ENCODE data around the gene FGFRL1.
"Not testable (repeated sequence)": the region's sequence is repeated elsewhere in the genome, so short reads cannot be mapped to it uniquely, and the experiment has no call there.

The FGFRL1 gene

DNA sequence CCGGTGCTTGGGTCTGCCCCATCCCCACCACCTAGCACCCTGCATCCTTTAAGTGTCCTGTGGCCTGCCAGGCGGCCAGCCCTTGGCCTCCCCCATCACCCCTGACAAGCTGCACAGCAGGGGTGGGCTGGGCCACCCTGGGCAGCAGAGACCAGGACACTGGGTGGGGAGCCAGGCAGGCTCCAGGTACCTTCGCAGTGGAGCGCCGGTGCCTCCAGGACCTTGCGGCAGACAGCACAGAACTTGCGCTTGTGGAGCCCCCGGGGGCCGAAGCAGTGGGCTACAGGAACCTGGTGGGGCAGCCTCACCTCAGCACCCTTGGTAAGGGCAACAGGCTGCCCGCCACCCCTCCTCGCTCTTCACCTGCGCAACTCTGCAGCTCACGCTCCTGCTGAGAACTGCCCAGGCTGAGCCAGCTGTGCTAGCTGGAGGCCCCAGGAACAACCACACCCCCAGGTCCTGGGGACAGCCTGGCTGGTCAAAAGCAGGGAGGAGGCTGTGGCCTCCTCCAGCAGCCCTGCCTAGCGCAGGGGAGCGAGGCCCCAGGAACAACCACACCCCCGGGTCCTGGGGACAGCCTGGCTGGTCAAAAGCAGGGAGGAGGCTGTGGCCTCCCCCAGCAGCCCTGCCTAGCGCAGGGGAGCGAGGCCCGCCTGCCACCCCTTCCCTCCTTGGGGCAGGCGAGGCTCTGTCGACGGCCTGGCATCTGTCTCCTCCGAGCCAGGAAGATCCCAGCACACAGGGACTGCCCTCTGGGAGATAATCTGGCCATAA is 42.6 kb upstream of the FGFRL1 start:
- peaks cover 15% of the 10 kb centered on the region for H3K4me1 ChIP-seq (ENCODE audit: control insufficient read depth, insufficient read depth, low read length)
- no peaks in the 10 kb centered on the region for H3K27me3 ChIP-seq (ENCODE audit: control insufficient read depth, insufficient read depth, low read length)
- no peaks in the 10 kb centered on the region for H3K9me3 ChIP-seq (replicated peaks; ENCODE audit: low read length)
- peaks cover 18% of the 10 kb centered on the region for H3K36me3 ChIP-seq (ENCODE audit: insufficient read depth, low read length)
- H3K4me3 ChIP-seq (ENCODE audit: low read length), result no peak overlapping the region
- no peak overlapping the region for H3K9ac ChIP-seq (ENCODE audit: low read depth, low read length)
- no peak overlapping the region for H3K4me2 ChIP-seq (ENCODE audit: low read length)

- Histone ChIP-seq H3K9ac (ENCODE audit: low read depth, low read length) (no peak overlapping the region), H3K4me1 (ENCODE audit: control insufficient read depth, insufficient read depth, low read length) (peaks cover 18% of the 10 kb centered on the region)
Measured at GRCh38 chr4:970046-970745, 41.2 kb upstream of the FGFRL1 start.

GRCh38 chr4:970854-971520 is 40.4 kb upstream of the FGFRL1 start:
- H3K9ac ChIP-seq (ENCODE audit: low read depth, low read length), result no peak overlapping the region
- peaks cover 3% of the 10 kb centered on the region for H3K36me3 ChIP-seq (ENCODE audit: insufficient read depth, low read length)
- no peaks in the 10 kb centered on the region for H3K27me3 ChIP-seq (ENCODE audit: control insufficient read depth, insufficient read depth, low read length)
- H3K9me3 ChIP-seq (replicated peaks; ENCODE audit: low read length), result no peaks in the 10 kb centered on the region
- H3K4me2 ChIP-seq (ENCODE audit: low read length), result no peak overlapping the region
- no peak overlapping the region for H3K4me3 ChIP-seq (ENCODE audit: low read length)
- peaks cover 18% of the 10 kb centered on the region for H3K4me1 ChIP-seq (ENCODE audit: control insufficient read depth, insufficient read depth, low read length)

More at GRCh38 chr4:970046-970745, 41.2 kb upstream of the FGFRL1 start:
- no peak overlapping the region for H3K4me3 ChIP-seq (ENCODE audit: low read length)
- peaks cover 9% of the 10 kb centered on the region for H3K36me3 ChIP-seq (ENCODE audit: insufficient read depth, low read length)
- no peak overlapping the region for H3K4me2 ChIP-seq (ENCODE audit: low read length)
- no peaks in the 10 kb centered on the region for H3K27me3 ChIP-seq (ENCODE audit: control insufficient read depth, insufficient read depth, low read length)
- no peaks in the 10 kb centered on the region for H3K9me3 ChIP-seq (replicated peaks; ENCODE audit: low read length)

GRCh38 chr4:971666-972500 is 39.5 kb upstream of the FGFRL1 start:
- H3K4me1 ChIP-seq (ENCODE audit: control insufficient read depth, insufficient read depth, low read length), result peaks cover 18% of the 10 kb centered on the region
- H3K9ac ChIP-seq (ENCODE audit: low read depth, low read length), result peak overlapping the region; percentile 83
- H3K4me2 ChIP-seq (ENCODE audit: low read length), result peak overlapping the region; percentile 99
- no peaks in the 10 kb centered on the region for H3K27me3 ChIP-seq (ENCODE audit: control insufficient read depth, insufficient read depth, low read length)
- H3K4me3 ChIP-seq (ENCODE audit: low read length), result peak overlapping the region; percentile 92
- H3K9me3 ChIP-seq (replicated peaks; ENCODE audit: low read length), result no peaks in the 10 kb centered on the region
- H3K36me3 ChIP-seq (ENCODE audit: insufficient read depth, low read length), result no peaks in the 10 kb centered on the region

- H3K9me3 ChIP-seq (replicated peaks; ENCODE audit: low read length), result no peaks in the 10 kb centered on the region
- peak overlapping the region; percentile 83 for H3K9ac ChIP-seq (ENCODE audit: low read depth, low read length)
- no peaks in the 10 kb centered on the region for H3K36me3 ChIP-seq (ENCODE audit: insufficient read depth, low read length)
- peak overlapping the region; percentile 99 for H3K4me2 ChIP-seq (ENCODE audit: low read length)
- H3K4me1 ChIP-seq (ENCODE audit: control insufficient read depth, insufficient read depth, low read length), result peaks cover 18% of the 10 kb centered on the region
- H3K27me3 ChIP-seq (ENCODE audit: control insufficient read depth, insufficient read depth, low read length), result no peaks in the 10 kb centered on the region
- H3K4me3 ChIP-seq (ENCODE audit: low read length), result peak overlapping the region; percentile 92
Measured at GRCh38 chr4:972651-973424, 38.6 kb upstream of the FGFRL1 start.

DNA sequence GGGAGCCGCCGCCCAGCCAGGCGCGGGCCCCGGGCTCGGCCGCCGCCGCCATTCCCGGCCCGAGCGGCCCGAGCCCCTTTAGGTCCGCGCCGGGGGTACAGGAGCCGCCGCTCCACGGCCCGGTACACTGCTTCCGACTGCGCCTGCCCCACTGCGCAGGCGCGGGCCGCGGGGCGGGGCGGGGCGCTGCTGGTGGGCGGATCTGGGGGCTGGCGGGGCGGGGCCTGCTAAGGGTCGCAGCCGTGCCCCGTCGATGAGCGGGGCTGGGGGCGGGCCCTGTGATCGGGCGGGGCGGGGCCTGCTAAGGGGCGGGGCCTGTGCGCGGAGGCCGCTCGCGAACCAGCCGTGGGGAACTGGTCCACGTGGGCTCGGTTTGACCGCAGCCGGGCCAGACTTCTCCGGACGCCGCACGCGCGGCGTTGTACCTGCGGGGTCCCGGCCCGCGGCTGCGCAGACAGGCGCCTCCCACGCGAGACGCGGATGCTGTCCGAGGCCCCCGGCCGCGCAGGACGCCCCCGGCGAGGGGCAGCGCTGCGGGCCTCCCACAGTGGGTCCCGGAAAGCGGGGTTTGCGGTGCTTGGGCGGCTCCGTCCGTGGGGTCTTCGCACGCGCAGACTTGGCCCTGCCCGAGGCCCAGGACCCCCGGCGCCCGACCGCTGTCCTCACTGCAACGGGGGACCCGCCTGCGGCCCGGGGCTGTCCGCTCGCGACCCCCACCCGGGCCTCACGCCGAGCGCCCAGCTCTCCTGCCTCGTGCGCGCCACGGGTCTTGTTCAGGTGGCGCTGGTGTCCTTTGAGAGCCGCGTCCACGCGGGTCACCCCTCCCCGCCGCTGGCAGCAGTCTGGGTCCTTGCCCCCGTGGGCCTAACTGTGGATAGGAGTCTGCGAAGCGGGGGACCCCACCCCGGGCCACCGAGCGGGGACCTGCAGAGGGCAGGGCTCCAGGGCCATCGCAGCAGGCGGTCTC is 37.7 kb upstream of the FGFRL1 start, which contains the start of gene DGKQ:
TSS of gene DGKQ (minus strand) at position 139 of the 967 bp plus-strand sequence. CDS start at position 52, 87 bp downstream.
- Histone ChIP-seq H3K4me3 (ENCODE audit: low read length) (peak within 1 kb of the TSS; percentile 92), H3K9me3 (replicated peaks; ENCODE audit: low read length) (no peaks in the 10 kb centered on the region), H3K27me3 (ENCODE audit: control insufficient read depth, insufficient read depth, low read length) (no peaks in the 10 kb centered on the region), H3K4me1 (ENCODE audit: control insufficient read depth, insufficient read depth, low read length) (peaks cover 18% of the 10 kb centered on the region), H3K9ac (ENCODE audit: low read depth, low read length) (peak within 1 kb of the TSS; percentile 83), H3K36me3 (ENCODE audit: insufficient read depth, low read length) (no peaks in the 10 kb centered on the region), H3K4me2 (ENCODE audit: low read length) (peak within 1 kb of the TSS; percentile 99)

- Histone ChIP-seq H3K9me3 (replicated peaks; ENCODE audit: low read length) (no peaks in the 10 kb centered on the region), H3K4me1 (ENCODE audit: control insufficient read depth, insufficient read depth, low read length) (peaks cover 27% of the 10 kb centered on the region), H3K4me3 (ENCODE audit: low read length) (no peak overlapping the region), H3K27me3 (ENCODE audit: control insufficient read depth, insufficient read depth, low read length) (no peaks in the 10 kb centered on the region), H3K9ac (ENCODE audit: low read depth, low read length) (no peak overlapping the region), H3K36me3 (ENCODE audit: insufficient read depth, low read length) (no peaks in the 10 kb centered on the region), H3K4me2 (ENCODE audit: low read length) (no peak overlapping the region)
Measured at GRCh38 chr4:974668-975067, 36.8 kb upstream of the FGFRL1 start.

GRCh38 chr4:976016-976415 is 35.4 kb upstream of the FGFRL1 start:
- not testable (repeated sequence) for H3K9me3 ChIP-seq (replicated peaks; ENCODE audit: low read length); H3K36me3 ChIP-seq (ENCODE audit: insufficient read depth, low read length); H3K27me3 ChIP-seq (ENCODE audit: control insufficient read depth, insufficient read depth, low read length); H3K4me2 ChIP-seq (ENCODE audit: low read length); H3K9ac ChIP-seq (ENCODE audit: low read depth, low read length); H3K4me3 ChIP-seq (ENCODE audit: low read length)
- peaks cover 27% of the 10 kb centered on the region for H3K4me1 ChIP-seq (ENCODE audit: control insufficient read depth, insufficient read depth, low read length)

DNA sequence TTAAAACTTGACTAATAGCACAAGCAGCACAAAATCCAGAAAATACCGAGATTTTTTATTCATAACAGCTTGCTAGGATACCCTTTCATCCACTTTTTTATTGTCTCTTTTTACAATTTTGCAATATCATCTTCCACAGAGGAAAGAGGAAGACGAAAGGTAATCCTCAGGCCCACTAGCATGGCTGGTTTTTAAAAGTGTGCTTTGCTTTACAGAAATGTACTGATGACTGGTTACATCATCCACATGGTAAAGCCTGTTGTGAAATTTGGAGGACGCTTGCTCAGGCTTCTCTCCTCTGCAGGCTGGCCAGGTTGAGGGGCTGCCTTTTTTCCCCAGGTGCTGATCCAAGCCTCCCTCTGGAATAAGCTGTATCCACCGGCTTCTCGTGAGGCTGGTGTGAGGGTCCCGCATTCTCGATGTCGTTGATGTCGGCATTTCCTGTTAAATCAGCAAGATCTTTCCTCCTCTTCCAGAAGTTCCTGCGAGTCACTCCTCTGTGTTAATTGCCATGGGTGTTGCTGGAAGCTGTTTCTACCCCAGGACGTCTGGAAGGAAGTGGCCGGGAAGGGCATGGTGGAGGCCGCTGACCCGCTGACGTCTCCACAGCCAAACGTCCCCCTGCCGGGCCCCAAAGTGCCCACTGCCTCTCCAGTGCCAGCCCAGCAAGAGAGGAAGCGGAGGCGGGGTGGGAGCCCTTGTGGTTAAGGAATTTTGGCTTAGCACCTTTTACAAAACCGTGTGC is 32.3 kb upstream of the FGFRL1 start:
- H3K36me3 ChIP-seq (ENCODE audit: insufficient read depth, low read length), result no peaks in the 10 kb centered on the region
- H3K9me3 ChIP-seq (replicated peaks; ENCODE audit: low read length), result no peaks in the 10 kb centered on the region
- H3K27me3 ChIP-seq (ENCODE audit: control insufficient read depth, insufficient read depth, low read length), result no peaks in the 10 kb centered on the region
- peak overlapping the region; percentile 34 for H3K4me2 ChIP-seq (ENCODE audit: low read length)
- H3K4me1 ChIP-seq (ENCODE audit: control insufficient read depth, insufficient read depth, low read length), result peaks cover 9% of the 10 kb centered on the region
- no peak overlapping the region for H3K4me3 ChIP-seq (ENCODE audit: low read length)
- no peak overlapping the region for H3K9ac ChIP-seq (ENCODE audit: low read depth, low read length)
